Spleen (tissue), 11 donors: ENCODE data around the gene AFAP1. TPM values are rescaled to one million over a fixed set of nuclear protein-coding genes. Genes with fewer than 3 reads are reported as not detected.
A peak's percentile ranks its signal among the peaks of the same experiment; 100 is the strongest.

Source experiments
- DNase-seq: peaks from one replicate; pipeline ENCODE4 v3.0.0-alpha.2; 2020
- H3K27ac ChIP-seq, 8 donors: fragments of 200-600 bp; sonication (generic) in 7 of 8; 1 replicate in 4 of 8; 2 replicates in 4 of 8; pipeline versions ENCODE4 v1.5.0 to v1.8.0; 2016 to 2021; ENCODE audit warnings: inconsistent platforms in 4 of 8, mild to moderate bottlenecking in 4 of 8, moderate library complexity in 1 of 8
- H3K27me3 ChIP-seq, 7 donors: fragments of 200-600 bp; sonication (generic) in 6 of 7; replicated peaks in 1 of 7; 1 replicate in 4 of 7; 2 replicates in 3 of 7; pipeline versions ENCODE4 v1.5.0 to v1.8.0; 2016 to 2021; ENCODE audit warnings: inconsistent platforms in 3 of 7, mild to moderate bottlenecking in 1 of 7
- H3K36me3 ChIP-seq, 6 donors: fragments of 200-600 bp; sonication (generic) in 5 of 6; 1 replicate in 4 of 6; 2 replicates in 2 of 6; pipeline versions ENCODE4 v1.5.0 to v1.8.0; 2016 to 2021; ENCODE audit warnings: inconsistent platforms in 2 of 6
- H3K4me1 ChIP-seq, 6 donors: fragments of 200-600 bp; sonication (generic) in 5 of 6; 1 replicate in 3 of 6; 2 replicates in 3 of 6; pipeline versions ENCODE4 v1.5.0 to v1.8.0; 2016 to 2021; ENCODE audit warnings: inconsistent platforms in 3 of 6
- H3K4me3 ChIP-seq, 8 donors: fragments of 200-600 bp; sonication (generic) in 7 of 8; 1 replicate in 4 of 8; 2 replicates in 4 of 8; pipeline versions ENCODE4 v1.5.0 to v1.8.0; 2016 to 2021; ENCODE audit warnings: inconsistent platforms in 4 of 8, mild to moderate bottlenecking in 4 of 8, moderate library complexity in 2 of 8
- H3K9me3 ChIP-seq, 8 donors: fragments of 200-600 bp; sonication (generic) in 7 of 8; 1 replicate in 4 of 8; 2 replicates in 4 of 8; pipeline versions ENCODE4 v1.5.0 to v1.8.0; 2016 to 2021; ENCODE audit warnings: inconsistent platforms in 4 of 8
- POLR2A ChIP-seq, 3 donors: fragments of 450-650 bp; IDR thresholded peaks; one replicate each; pipeline ENCODE4 v1.5.1; 2017; ENCODE audit warnings: antibody characterized with exemption in 3 of 3, mild to moderate bottlenecking in 1 of 3
- POLR2AphosphoS5 ChIP-seq, 3 donors: sonication (generic); formaldehyde crosslinking; IDR thresholded peaks; one replicate each; pipeline ENCODE4 v1.5.1; 2017; ENCODE audit warnings: antibody characterized with exemption in 3 of 3
- WGBS, 5 donors: extraction: QIAGEN DNeasy Blood & Tissue Kit in 3 of 5; methylation state at CpG; one replicate each; pipeline versions ENCODE4 v1.1.5 to v1.1.7; 2013 to 2018; 5-methylcytosine and 5-hydroxymethylcytosine counted together
- intact Hi-C: fragments of 100-400 bp; cut with DNase I; formaldehyde crosslinking; loops from one replicate; pipeline ENCODE4 v1.15.0; 2023; ENCODE audit warnings: low total_unique reads
- polyA plus RNA-seq, 3 donors: library from polyadenylated mRNA; stranded (reverse); fragments of 200-250 nt; gene quantifications; one replicate each; pipeline ENCODE4 v1.2.1, GENCODE V29; 2013
- total RNA-seq, 7 donors: library from RNA; depleted of rRNA in 3 of 7; stranded (reverse); fragments of >200 nt in 3 of 7; fragmentation: NEBNext Ultra II Directional in 4 of 7; extraction: Animal tissue kit (Norgen Biotek cat#: 25700) in 4 of 7; gene quantifications; one replicate each; pipeline versions ENCODE4 v1.1.0 to v1.2.1, GENCODE V29; 2016 to 2021
- TF ChIP-seq, protein P1 (sequence below), 11 experiments: fragments of 200-600 bp in 7 of 11; fragments of 450-650 bp in 4 of 11; sonication (generic) in 4 of 11; IDR thresholded peaks in 8 of 11; conservative IDR thresholded peaks in 3 of 11; 1 replicate in 7 of 11; 2 replicates in 4 of 11; pipeline versions ENCODE4 v1.4.0 to v1.8.0; 2016 to 2021; ENCODE audit warnings: antibody characterized with exemption in 11 of 11, inconsistent platforms in 4 of 11, mild to moderate bottlenecking in 1 of 11
- donor health status: healthy with polysubstance abuse.
- donor health status: DM: no; HTN: no; CAD: no; lungs with moderate emphysema.
- donor health status: DM: no; HTN: no; CAD: no.
- donor health status: Bipolar disorder and iron deficiency.
- donor health status: healthy.
- donor health status: DM: no; HTN: no; CAD: no.
- donor health status: DM: yes; HTN: yes; CAD: no.

The AFAP1 gene
- total and polyA plus RNA-seq, 10 donors = 1.6 to 29.2 (median 12.1) TPM

DNA sequence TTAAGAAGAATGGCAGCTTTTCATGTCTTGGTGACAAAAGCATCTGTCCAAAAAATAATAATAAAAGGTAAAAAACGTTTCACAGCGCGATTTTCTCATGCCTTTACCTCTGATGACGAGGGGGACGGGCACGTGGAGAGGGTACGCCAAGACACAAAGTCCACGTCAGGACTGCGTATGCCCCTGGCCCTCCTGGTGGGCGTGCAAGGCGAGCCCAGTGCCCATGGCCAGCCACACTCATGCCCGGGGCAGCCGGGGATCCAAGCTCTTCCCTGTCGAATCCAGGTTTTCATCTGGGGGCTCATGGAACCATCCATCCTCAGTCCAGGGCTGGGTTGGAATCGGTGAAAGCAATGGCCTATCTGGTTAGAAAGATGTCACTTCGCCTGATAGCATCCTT lies 176.6 kb downstream of the AFAP1 start:
- TF ChIP-seq POLR2AphosphoS5 (IDR thresholded peaks at IDR 0.05) (no peak), POLR2A (IDR thresholded peaks at IDR 0.05) (no peak)
- TF ChIP-seq, protein P1, sequence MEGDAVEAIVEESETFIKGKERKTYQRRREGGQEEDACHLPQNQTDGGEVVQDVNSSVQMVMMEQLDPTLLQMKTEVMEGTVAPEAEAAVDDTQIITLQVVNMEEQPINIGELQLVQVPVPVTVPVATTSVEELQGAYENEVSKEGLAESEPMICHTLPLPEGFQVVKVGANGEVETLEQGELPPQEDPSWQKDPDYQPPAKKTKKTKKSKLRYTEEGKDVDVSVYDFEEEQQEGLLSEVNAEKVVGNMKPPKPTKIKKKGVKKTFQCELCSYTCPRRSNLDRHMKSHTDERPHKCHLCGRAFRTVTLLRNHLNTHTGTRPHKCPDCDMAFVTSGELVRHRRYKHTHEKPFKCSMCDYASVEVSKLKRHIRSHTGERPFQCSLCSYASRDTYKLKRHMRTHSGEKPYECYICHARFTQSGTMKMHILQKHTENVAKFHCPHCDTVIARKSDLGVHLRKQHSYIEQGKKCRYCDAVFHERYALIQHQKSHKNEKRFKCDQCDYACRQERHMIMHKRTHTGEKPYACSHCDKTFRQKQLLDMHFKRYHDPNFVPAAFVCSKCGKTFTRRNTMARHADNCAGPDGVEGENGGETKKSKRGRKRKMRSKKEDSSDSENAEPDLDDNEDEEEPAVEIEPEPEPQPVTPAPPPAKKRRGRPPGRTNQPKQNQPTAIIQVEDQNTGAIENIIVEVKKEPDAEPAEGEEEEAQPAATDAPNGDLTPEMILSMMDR (IDR thresholded peaks at IDR 0.05 in 8 of 11, conservative IDR thresholded peaks at IDR 0.05 in 3 of 11) = no peak
- 81 to 95% (median 91%) methylated on average over 16 of the region's 16 CpGs for WGBS, 5 donors
- no peak overlapping the region for H3K4me3 ChIP-seq
- H3K9me3 ChIP-seq = no peaks in the 10 kb centered on the region
- H3K36me3 ChIP-seq = peaks cover 0 to 60% (median 9%) of the 10 kb centered on the region in 6 donors
- no peaks in the 10 kb centered on the region for H3K27me3 ChIP-seq
- peaks cover 0 to 29% (median 14%) of the 10 kb centered on the region in 6 donors for H3K4me1 ChIP-seq
- DNase-seq = peak; percentile 67
- intact Hi-C loops = no loop called here
- no peak overlapping the region for H3K27ac ChIP-seq

DNA sequence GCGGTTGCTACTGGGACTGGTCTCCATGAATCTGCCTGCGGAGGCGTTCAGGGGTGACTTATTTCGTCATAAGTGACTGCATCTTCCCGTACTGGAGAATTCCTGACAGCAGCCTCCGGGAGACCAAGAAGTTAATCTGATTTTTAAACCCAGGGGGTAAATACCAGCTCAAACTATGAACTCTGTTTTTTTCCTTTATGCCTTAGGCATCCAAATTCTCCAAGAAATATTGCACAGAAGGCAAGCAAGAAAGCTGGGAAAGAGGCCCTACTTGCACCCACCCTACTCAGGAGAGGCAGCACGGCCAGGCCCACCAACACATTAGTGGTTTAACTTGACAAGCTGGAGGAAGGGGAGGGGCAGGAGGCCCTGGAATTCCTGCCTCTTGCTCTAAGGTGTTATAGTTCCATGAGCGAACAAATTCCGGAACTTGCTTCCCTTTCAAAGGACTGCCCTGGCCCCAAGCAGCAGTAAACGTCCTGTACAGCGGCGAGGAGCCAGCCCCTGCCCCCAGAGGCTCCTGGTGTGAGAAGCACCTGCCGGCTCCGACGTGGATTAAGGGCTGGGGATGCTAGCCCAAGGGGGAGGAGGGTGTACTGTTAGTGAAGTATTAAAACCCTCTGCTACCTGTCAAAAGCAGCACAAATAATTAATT lies 177.2 kb downstream of the AFAP1 start:
- peak; percentile 43 for DNase-seq
- no peaks in the 10 kb centered on the region for H3K27me3 ChIP-seq
- TF ChIP-seq, protein P1 (IDR thresholded peaks at IDR 0.05 in 8 of 11, conservative IDR thresholded peaks at IDR 0.05 in 3 of 11) = no peak
- TF ChIP-seq POLR2AphosphoS5 (IDR thresholded peaks at IDR 0.05) = no peak
- no peak for TF ChIP-seq POLR2A (IDR thresholded peaks at IDR 0.05)
- intact Hi-C loops = no loop called here
- no peaks in the 10 kb centered on the region for H3K9me3 ChIP-seq
- peaks cover 0 to 35% (median 19%) of the 10 kb centered on the region in 6 donors for H3K4me1 ChIP-seq
- no peak overlapping the region for H3K4me3 ChIP-seq
- no peak overlapping the region for H3K27ac ChIP-seq
- 69 to 86% (median 84%) methylated on average over 15 of the region's 15 CpGs for WGBS, 5 donors
- H3K36me3 ChIP-seq = peaks cover 0 to 54% (median 5%) of the 10 kb centered on the region in 6 donors

DNA sequence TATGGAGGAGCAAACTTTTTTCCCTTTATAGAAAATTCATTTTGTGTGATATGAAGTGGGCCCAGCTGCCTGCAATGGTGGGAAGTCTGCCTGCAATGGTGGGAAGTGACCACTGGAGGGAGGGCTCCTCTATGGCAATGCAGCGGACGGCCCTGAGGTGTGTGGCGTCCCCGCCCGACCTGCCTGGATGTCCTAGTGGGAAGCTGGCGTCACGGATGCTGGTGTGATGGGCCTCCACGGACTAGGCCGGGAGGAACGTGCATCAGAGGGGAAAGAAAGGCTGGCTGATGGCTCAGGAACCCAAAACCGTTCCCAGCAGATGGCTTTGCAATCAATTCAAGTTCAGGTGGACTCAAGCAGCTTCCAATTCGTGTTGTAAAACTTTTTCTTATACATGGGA lies 177.9 kb downstream of the AFAP1 start:
- intact Hi-C loops = no loop called here
- WGBS, 5 donors = 20 to 28% (median 21%) methylated on average over 12 of the region's 12 CpGs

DNA sequence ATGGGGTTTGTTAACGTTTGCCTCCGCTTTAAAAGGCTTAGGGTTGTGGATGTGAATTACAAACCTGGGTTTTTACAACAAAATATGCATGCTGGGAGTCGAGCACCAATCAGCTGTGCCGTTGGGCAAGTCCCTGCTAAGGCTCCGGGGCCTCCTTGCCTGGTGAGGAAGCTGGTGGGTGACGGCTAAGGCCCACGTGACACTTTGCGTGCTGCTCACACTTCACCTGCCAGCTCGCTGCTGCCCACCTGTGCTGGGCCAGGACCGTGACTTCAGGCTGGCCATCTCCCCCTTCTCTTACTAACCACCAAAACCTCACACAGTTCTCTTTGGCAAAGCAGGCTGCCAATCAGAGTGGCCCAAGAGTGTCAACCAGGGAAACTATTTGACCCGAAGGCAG lies 178.3 kb downstream of the AFAP1 start:
- Histone ChIP-seq H3K4me3 (no peak overlapping the region), H3K4me1 (peaks cover 0 to 42% (median 25%) of the 10 kb centered on the region in 6 donors), H3K9me3 (no peaks in the 10 kb centered on the region), H3K27me3 (no peaks in the 10 kb centered on the region), H3K27ac (no peak overlapping the region), H3K36me3 (peaks cover 0 to 47% (median 5%) of the 10 kb centered on the region in 6 donors)
- TF ChIP-seq, protein P1 (IDR thresholded peaks at IDR 0.05 in 8 of 11, conservative IDR thresholded peaks at IDR 0.05 in 3 of 11) = no peak
- TF ChIP-seq POLR2A (IDR thresholded peaks at IDR 0.05) (no peak), POLR2AphosphoS5 (IDR thresholded peaks at IDR 0.05) (no peak)
- intact Hi-C loops = no loop called here
- peak; percentile 70 for DNase-seq
- WGBS, 5 donors = 75 to 85% (median 83%) methylated on average over 9 to 11 of the region's 11 CpGs

More for the DNA sequence above, 177.9 kb downstream of the AFAP1 start:
- TF ChIP-seq POLR2AphosphoS5 (IDR thresholded peaks at IDR 0.05) (peak; percentile 34 to 74 (median 62)), POLR2A (IDR thresholded peaks at IDR 0.05) (no peak)
- TF ChIP-seq, protein P1 (IDR thresholded peaks at IDR 0.05 in 8 of 11, conservative IDR thresholded peaks at IDR 0.05 in 3 of 11) = peak; percentile 58 to 85 (median 75)
- peak; percentile 86 for DNase-seq
- Histone ChIP-seq H3K9me3 (no peaks in the 10 kb centered on the region), H3K4me3 (no peak overlapping the region), H3K4me1 (peaks cover 0 to 42% (median 25%) of the 10 kb centered on the region in 6 donors), H3K27ac (no peak overlapping the region), H3K36me3 (peaks cover 0 to 50% (median 5%) of the 10 kb centered on the region in 6 donors), H3K27me3 (no peaks in the 10 kb centered on the region)
